COLO829 (cell line): ENCODE results near the gene PGGT1B.
A peak's percentile ranks its signal among the peaks of the same experiment; 100 is the strongest.

Source experiments
- DNase-seq: peaks from one replicate; pipeline ENCODE4 v3.0.0; 2012; ENCODE audit warnings: low spot score

Gene PGGT1B

GRCh38 chr5:115262321-115263077 lies at the start of gene PGGT1B:
PGGT1B (minus strand) TSS chr5:115262877; CDS start chr5:115262851, 26 bp downstream.
- no peak for DNase-seq

DNA sequence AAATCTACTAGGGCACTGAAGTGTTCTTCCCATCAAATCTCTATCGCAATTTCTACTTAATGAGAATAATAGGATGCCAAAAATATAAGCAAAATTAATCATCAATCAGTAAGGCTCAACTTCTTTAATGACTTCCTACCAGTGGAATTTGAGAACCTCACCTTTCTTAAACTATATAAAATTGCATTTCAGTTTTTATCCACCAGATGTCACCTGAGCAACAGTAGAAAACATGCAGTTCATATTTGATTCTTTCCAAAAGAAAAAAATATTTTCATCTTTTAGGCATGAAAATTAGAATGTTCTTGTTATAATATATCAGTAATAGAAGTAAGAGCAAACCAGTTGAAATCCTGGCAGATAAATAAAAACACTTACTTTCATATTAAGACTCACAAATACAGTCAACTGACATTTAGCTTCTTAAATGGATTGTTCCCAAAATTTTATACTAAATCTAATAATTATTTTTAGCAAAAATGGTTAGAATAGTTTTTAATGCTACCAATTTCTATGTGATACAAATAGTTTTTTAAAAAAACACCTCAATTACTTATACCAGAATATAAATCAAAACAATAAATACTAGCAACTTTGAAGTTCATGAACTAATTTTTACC lies 47.2 kb upstream of the PGGT1B start:
- DNase-seq, result no peak

DNA sequence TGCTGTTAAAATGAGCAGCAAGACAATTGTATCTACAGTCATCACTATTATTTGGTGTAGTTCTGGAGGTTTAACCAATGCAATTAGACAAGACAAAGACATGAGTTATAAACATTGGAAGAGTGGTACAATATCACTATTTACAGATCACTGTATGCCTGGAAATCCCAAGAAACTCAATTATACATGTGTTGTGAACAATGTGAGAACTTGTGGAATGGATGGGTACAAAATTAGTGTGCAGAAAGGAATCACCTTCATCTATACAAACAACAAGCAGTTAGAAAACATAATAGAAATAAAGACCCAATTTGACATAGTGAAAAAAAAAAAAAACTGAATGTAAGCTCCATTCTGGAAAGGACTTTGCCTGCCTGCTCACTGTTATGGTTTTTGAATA lies 46.1 kb upstream of the PGGT1B start:
- no peak for DNase-seq

DNA sequence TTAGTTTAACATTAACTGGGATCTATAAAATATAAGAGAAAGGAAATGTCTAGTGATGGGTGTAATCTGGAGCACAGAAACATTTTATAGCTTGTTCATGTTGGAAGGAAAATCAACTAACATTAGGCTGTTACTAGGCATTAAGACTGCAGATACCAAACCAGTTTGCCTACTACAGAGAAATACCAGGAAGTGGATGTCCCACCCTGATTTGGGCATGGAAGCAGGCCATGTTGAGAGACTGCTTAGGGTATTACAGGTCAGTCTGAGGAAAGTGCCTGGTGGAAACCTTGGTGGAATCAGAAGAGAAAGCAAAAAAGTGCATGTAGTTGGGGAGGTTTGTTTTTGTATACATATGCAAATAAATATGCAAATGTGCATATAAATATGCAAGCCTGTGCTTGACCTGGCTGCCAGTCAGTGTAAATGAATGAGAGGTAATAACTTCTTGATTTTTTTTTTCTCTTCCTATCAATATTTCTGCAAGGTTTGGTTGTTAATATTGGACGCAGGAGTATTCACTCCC lies 43.4 kb upstream of the PGGT1B start:
- DNase-seq, result no peak

GRCh38 chr5:115304496-115304895 lies 41.8 kb upstream of the PGGT1B start:
- no peak for DNase-seq

GRCh38 chr5:115298811-115299210 lies 36.1 kb upstream of the PGGT1B start:
- no peak for DNase-seq

- no peak for DNase-seq
Observed at GRCh38 chr5:115297031-115297430, 34.4 kb upstream of the PGGT1B start.

GRCh38 chr5:115296124-115297022 lies 33.7 kb upstream of the PGGT1B start, which contains the start of gene CCDC112:
CCDC112 (minus strand) TSS chr5:115296654; CDS start chr5:115296543, 111 bp downstream.
- peak; percentile 76 for DNase-seq

GRCh38 chr5:115295777-115296123 lies 33.1 kb upstream of the PGGT1B start:
- DNase-seq, result no peak

DNA sequence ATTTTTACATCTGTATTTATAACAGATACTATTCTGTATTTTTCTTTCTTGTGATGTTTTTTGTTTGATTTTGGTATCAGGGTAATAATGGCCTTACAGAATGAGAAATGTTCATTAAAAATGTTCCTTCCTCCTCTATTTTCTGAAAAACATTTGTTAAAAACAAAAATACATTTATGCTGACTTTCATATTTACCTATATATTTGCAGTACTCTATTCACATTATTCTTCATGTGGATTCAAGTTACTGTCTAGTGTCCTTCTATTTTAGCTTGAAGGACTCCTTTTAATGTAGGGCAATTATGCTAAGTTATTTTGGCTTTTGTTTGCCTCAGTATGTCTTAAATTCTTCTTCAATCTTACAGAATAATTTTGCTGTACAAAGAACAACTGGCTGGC lies 28.7 kb upstream of the PGGT1B start:
- no peak for DNase-seq

GRCh38 chr5:115289104-115289503 lies 26.4 kb upstream of the PGGT1B start:
- DNase-seq, result no peak

DNA sequence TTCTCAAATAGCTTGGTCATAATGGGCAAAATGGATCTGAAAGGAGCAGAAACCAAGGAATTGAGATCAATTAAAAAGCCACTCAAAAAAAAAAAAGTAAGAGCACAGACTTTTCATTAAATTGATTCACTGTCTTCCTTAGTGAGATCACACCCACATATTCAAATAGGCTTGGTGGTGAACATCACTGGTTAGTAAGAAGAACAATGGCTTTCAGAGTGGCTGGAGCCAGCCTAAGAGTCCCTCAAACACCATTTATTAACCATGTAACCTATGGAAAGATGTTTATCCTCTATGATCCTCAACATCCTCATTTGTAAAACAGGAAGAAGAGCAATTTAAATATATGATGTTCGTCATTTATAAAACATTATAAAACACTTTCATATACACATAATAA lies 21.3 kb upstream of the PGGT1B start:
- DNase-seq, result no peak

DNA sequence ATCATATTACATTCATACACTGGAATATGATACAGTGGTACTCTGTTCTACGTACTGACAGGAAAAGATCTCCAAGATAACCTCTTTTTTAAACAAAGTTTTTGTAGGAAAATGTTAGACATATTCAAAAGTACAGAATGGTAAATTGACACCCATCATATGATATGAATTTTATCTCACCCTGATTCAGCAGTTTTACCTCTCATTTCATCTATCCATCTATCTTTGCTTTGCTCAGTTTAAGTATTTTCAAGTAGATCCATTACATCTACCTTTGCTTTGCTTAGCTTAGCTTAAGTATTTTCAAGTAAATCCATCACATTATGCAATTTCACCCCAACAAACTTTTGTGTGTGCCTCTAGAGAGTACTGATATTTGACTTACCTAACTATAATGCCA lies 19.5 kb upstream of the PGGT1B start:
- no peak for DNase-seq

- no peak for DNase-seq
Observed at GRCh38 chr5:115274584-115274983, 11.9 kb upstream of the PGGT1B start.

DNA sequence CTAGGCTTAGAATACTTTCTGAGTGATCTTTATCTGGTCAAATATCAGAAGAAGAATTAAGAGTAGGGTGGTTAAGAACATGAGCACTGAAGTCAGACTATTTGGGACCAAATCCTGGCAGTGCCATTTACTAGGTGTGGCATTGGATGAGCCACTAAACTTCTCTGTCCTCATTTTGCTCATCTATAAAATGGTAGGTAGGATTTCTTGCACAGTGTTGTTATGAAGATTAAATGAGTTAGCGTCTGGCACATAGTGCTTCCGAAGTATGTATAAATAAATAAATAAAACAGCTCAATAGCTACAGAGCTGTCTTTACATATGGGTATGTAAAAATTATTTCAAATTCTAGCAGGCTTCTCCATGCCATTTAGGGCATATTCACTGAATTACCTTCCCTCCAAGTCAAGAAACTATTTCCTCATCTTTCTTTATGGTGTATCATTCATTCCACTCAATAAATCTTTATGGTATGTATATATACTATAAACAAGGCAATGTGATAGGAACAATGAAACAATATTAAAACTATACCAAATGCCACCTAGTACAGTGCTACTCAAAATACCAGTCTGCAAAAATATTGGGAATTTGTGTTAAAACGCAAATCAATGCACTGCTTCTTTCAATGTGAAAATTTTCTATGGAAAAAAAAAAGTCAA lies 9.8 kb upstream of the PGGT1B start:
- DNase-seq, result no peak

DNA sequence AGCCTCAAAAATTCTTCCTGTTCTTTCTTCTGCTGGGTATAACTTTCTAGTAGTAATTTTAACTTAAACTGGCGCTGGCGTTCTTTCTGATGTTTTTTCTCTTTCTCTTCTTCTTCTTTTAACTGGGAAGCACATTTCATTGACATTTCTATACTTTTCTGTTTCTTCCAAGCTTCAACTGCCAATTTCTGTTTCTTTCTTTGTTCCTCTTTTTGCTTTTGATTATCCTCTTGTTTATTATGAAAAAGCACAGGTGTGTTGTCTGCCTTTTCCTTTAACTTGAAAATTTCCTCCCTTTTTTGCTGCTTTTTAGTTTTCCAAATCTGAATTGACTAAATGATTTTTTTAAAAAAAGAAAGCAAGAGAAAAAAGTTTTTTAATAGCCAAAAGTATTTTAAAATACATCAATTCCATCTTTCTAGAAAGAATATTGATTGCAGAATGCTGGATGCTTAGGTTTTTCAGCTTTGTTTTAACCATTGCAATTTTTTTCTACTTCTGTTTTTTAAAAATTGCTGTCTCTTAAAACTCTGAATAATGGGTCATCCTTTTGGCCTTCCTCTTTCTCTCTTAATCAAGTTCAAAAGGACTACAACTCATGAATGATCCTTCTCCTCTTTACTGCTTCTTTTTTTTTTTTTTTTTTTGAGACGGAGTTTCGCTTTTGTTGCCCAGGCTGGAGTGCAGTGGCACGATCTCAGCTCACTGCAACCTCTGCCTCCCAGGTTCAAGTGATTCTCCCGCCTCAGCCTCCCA lies 8.8 kb upstream of the PGGT1B start:
- DNase-seq, result no peak

- no peak for DNase-seq
Observed at GRCh38 chr5:115267617-115268016, 4.9 kb upstream of the PGGT1B start.

- no peak for DNase-seq
Observed at GRCh38 chr5:115265220-115265619, 2.5 kb upstream of the PGGT1B start.

DNA sequence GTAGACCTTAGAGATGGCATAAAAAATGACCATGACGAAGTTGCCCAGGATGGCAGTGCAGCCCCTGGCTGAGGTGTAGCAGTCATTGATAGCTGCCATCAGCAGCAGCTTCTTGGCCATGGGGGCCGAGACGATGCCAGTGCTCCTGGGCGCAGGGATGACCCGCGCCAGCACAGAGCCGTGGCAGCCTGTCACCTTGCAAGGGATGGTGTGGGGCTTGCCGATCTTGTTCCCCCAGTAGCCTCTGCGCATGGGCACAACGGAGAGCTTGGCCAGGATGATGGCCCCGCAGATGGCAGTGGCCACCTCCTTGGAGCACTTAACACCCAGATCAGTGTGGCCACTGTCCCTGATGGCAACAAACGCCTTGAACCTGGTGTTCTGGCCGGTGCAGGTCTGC lies 2.1 kb upstream of the PGGT1B start:
- no peak for DNase-seq

DNA sequence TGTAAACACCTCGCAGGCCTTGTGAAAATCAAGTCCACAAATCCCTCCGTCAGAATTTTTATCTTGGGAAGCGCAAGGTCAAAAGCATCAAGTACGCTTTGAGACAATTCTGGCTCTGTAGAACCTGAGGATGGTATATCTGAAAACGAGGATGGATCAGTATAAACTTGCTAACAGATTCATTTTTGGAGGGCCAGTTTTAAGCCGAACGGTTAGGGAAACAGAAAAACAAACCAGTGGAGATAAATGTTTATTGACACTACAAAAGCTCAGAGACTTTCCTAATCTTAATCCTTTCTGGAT lies 352 bp upstream of the PGGT1B start:
- no peak for DNase-seq

- DNase-seq, result no peak
Observed at GRCh38 chr5:115262011-115262320, 711 bp downstream of the PGGT1B start.

- DNase-seq, result no peak
Observed at GRCh38 chr5:115260248-115260647, 2.4 kb downstream of the PGGT1B start.
